Activated CD8-positive, alpha-beta memory T cell treated with anti-CD3 and anti-CD28 coated beads for 1 hour (primary cell): Measurements from ENCODE around the gene TMEM198.

Experiments used
- DNase-seq, 2 donors: peaks; one replicate each; pipeline ENCODE4 v3.0.0-alpha.2; 2020; ENCODE audit warnings: low read depth in 1 of 2; ENCODE audit errors: extremely low read depth in 1 of 2

TMEM198 gene

DNA sequence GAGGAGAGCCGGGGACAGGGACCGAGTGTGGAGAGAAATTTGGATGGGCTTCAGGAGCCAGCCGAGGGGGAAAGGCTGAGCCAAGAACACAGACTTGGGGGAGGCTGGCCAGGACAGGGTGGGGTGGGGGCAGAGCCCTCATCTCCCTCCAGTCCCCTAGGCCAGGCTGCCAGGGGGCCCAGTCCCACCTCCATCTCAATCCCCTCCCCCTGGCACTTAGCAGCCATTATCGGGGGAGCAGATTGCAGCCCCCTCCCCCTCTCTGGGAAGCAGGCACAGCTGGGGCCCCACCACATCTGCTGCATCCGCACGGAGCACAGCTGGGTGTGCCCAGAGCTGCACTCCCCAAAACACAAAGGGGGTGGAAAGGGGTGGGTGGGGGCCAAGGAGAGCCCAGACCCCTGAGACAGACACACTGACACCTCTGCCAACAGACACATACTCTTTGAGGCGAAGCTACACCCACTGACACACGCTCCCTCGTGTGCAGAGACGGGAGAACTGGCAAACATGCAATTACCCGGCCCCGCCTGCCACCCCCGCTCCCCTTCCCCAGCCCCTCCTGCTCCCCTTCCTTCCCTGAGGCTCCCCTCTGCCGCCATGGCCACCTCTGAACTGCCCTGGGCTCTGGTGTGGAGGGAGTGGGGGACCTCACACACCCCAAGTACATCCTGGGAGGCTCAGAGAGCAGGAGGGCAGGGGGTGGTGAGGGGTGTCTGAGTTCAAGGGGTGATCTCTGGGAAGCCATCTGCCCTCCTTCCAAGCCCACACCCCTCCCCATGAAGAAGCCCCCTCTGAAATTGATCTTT is 34.7 kb upstream of the TMEM198 start:
- no peak for DNase-seq

DNA sequence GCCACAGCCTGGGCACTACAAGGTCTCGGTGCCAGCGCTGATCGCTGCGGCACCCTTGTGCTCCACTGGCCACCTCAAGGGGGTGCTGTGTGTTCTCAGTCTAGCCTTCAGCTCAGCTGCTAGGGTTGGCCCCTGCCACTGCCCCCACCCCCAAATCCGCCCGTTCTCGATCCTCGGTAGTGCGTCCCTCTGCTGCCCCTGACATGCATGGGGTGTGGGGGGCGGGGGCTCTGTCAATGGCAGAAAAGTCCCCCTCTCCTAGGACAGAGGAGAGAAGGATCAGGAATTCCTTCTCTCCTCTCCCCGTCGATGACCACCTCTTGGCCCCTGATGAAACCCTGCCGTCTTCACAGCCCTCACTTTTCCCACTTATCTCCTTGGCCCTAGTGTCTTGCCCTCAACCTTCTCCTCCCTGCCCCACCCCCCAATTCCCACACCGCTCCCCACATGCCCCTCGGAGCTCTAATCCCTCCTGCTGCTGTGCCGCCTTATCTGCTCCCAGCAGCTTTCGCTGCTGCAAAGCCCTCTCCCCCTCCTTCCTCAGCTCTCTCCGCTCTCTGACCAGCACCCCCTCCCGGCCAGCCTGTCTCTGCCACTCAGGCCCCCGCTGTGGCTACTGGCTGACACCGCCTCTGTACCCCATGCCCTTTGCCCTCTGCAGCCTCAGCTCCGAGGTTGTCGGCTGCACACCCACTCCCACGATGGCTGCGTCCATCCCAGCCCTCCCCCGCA is 33.9 kb upstream of the TMEM198 start:
- peak in 1 of 2 donors; percentile 38 for DNase-seq

DNA sequence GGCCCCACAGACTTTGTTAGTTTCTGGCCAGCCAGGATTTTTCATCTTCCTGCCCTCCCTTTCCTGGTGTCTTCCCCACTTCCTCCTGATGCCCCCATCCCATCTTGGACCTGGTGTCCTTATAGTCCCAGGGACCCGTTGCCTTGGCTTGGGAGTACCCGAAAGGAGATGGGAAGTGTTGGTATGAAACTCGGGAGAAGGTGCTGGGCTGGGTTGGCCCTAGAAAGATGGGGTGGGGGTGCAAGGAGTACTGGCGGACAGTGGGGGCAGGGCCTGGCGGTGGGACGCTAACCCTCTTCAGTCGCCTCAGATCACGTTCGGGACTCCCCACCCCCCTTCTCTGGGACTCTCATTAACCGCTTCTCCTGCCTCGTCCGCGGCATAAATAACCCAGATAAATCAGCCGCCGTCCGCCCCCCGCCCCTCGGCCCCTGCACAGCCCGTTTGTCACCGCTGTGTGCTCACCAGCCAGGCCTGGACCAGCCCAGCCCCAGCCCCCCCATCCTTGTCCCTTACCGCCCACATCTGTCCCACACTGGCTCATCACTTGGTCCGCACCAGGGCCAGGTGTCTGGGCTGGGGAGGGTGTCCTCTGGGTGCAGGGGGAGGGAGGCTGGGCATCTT is 33.2 kb upstream of the TMEM198 start:
- no peak for DNase-seq

DNA sequence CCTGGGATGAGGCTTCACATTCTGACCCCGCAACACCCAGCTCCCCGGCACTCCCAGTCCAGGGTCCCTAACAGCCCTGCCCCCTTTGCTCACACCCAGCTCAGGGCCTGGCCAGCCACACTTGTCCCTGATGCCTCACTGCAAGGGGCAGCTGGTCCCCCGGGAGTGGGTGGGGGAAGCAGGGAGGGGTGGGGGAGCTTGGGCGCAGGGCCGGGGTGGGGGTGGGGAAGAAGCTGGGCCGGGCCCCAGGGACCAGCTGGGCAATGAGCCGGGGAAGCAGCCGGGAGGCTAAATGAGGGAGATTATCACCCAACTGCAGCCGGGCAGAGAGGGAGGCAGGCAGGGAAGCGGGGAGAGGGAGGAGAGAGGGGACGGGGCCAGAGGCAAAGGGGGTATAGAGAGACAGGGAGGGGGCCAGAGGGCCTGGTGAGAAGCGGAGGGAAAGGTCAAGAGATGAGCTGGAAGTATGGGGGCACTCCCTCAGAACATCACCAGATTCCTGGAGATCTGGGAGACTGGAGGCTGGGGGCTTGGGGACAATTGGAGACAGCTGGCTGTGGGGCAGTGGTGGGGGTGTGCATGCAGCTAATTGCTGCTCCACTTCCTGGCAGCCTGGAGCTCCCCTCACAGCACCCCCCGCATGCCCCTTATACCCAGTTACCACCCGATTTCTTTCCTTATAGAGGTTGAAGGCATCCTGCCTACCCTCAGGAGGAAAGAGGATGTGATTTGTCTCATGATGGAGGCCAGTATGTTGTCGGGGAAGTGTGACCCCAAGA is 32.1 kb upstream of the TMEM198 start:
- no peak for DNase-seq

DNA sequence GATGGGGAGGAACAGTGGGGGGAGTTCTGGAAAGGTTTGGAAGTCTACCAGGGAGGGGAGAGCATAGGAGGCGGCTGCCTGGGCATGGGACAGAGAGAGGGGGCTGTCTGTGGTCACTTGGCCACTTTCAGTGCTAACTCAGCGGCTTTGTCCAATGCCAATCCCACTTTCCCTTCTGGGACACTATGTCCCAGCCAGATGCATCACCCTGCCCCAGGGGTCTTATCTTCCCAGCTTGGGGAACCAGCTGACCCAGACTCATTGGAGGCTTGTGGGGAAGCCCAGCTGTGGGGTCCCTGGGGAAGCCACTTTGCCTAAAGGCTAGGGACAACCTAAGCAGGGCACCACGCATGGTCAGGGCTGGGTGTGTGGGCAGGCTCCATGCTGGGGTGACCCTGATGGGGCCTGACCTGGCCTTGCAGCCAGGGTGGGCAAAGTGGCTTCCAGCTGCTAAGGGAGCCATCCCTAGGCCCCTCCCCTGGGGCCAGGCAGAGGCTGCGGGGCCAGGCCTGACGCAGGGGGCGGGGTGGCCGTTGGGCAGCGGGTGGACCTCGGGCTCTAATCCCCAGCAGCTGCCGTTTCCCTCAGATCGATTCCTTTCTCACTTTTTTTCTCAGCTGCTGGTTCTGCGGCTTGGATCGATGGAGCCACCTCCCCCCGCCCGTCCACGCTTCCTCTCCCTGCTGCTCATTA is 31.2 kb upstream of the TMEM198 start:
- no peak for DNase-seq

DNA sequence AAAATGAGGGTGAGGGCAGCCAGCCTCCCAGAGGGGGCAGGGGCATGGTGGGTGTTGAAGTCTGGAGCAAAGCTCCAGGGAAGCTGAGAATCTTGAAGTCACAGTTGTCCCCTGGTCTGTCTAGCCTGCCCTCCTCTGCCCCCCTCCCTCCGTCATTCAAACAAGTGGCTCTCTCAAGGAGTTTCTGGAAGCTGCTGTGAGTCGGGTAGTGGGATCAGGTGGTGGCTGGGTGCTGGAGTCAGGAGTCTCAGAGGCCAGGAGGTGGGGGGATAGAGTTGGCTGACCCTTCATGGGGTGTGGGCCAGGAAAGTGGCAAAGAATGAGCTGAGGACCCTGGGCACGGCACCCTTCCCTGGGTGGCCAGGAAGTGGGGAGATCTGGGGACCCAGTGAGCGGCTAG is 30.0 kb upstream of the TMEM198 start:
- no peak for DNase-seq

DNA sequence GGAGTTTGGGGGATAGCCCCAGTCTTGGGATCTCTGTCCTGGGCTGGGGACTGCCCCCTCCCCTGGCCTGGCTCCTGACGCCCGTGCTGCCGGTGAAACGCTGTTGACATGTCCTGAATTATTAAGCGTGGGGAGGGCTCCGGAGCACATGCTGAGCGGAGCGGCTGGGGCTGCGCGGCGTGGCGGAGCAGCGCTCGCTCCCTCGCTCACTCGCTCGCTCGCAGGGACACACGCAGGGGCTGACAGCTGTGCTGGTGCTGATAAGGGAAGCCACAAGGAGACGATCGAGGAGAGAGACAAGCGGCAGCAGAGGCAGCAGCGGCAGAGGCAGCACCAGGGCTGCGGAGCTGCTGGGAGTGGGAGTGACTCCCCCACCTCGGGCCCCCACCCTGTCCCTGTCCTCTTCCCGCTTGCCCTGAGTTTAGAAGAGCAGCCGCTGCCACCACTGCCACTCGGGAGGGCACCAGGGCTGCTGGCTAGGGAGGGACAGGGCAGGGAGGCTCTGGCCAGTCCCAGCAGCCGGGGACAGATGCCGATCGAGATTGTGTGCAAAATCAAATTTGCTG is 29.5 kb upstream of the TMEM198 start, which contains the start of gene ASIC4:
ASIC4 (plus strand) TSS at position 287 of the 566 bp plus-strand sequence; CDS start at position 530, 243 bp downstream.
- DNase-seq: no peak

DNA sequence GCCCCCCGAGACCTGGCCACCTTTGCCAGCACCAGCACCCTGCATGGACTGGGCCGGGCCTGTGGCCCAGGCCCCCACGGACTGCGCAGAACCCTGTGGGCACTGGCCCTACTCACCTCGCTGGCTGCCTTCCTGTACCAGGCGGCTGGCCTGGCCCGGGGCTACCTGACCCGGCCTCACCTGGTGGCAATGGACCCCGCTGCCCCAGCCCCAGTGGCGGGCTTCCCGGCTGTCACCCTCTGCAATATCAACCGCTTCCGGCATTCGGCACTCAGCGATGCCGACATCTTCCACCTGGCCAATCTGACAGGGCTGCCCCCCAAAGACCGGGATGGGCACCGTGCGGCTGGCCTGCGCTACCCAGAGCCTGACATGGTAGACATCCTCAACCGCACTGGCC is 29.0 kb upstream of the TMEM198 start:
- DNase-seq: no peak

DNA sequence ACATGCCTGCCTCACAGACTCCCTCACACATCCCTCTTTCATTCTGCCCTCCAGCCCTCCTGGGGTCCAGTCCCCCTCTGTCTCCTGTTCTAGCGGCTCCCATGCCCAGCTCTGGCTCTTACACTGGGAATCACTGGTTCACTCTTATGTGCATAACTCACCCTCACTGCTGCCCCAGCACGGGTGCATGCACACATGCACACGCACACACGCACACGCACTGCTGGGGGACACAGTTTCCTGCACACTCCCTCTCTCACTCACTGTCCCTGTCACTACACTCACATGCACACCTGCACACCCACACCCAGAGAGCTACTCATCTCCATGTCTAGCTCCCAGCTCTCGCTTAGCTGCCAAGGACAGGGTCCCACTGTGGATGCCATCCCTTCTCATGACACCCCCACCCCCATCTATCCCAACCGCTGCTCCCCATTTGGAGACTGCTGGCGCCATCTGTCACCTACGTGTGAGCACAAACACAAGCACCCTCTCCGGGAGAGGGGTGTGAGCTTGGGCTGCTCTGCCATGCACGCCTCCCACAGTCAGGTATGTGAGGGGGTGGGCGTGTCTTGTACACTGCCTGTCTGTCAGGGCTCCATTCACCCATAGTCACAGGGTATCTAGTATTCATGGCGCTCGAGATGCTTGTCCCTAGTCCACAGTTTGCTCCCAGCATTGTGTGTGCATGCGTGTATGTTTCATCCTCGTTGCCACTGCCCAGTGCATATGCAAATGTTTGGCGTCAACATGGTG is 27.8 kb upstream of the TMEM198 start:
- DNase-seq: no peak

DNA sequence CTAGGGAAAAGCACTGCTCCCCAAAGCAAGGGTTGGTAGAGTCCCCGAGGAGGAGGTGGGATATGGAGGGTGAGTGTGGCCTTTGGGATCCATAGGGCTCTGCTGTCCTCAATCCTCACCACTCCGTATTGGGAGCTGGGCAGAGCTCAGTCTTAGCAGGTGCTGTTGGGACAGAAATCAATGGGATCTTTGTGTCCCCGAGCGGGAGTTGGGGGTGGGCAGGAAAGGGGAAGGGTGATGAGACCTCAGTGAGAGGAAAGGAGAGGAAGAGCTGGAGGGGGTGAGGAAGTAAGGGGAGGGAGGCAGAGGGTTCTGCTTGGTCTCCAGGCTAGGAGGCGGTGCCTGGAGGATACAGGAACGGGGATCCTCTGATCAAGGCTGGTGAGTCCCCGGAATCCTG is 26.9 kb upstream of the TMEM198 start:
- DNase-seq: no peak

DNA sequence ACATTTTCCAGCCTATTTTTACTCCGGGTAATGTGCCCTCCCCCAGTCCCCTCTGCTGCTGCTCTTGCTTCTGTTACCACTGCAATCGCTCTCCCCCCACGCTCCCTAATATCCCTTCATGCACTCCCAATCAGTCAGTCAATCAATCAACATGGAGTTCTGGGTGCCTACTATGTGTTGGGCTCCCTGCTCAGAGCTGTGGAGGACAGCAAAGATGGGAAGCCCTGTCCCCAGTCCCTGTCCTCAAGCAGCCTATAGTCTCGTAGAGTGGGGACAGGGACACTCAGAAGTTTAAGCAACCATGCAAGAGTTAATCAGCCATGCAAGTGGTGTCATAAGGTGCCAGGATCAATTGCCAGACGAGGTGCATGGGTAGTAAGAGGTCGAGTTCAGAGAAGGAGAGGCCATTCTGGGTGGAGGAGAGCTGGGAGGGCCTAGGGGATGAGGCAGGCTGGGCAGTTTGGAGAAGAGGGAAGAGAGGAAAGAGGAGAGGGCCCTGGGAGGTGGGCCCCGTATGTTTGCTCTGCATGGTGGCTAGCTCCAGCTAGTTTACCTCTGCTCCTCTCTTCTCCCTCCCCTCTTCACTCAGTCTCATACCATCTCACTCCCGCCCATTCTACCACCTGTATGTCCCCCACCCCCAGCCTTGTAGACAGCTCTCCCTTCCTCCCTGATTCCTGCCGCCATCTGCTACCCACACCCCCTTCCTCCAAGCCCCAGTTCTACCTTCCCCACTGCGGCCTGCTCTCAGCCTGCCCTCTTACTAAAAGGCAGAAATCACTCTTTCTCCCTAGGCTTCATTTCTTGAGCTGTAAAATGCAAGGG is 25.7 kb upstream of the TMEM198 start:
- no peak for DNase-seq

DNA sequence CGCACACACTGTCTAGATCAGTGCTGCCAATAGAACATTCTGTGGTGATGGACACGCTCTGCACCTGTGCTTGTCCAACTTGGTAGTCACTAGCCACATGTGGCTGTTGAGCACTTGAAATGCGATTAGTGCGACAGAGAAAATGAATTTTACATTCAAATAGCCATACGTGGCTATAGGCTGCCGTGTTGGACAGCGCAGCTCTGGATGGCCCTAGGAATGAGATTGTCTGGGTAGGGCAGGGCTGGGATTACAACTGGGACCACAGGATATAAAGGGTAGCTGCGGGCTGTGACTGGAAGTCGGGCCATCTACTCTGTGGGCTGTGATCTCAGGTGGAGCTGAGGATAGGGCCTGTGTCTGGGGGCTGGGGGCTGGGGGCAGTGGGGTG is 24.3 kb upstream of the TMEM198 start:
- no peak for DNase-seq

DNA sequence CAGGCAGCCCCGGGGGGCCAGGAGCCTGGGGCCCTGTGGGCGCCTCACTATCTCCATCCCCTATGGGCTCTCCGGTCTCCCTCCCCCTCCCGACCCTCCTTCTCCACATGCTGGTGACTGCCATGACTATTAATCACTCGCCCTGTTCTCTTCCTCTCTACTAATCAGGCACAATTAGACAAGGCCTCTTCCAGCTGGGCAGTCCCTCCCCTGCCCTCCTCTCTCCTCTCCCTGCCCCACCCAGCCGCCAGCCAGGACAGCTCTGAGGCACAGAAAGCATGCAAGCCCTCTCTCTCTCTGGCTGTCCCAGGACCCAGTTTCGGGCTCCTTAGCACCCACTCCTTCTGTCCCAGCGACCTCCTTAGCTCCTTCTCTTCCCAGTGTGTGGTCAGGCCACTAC is 23.7 kb upstream of the TMEM198 start:
- no peak for DNase-seq

DNA sequence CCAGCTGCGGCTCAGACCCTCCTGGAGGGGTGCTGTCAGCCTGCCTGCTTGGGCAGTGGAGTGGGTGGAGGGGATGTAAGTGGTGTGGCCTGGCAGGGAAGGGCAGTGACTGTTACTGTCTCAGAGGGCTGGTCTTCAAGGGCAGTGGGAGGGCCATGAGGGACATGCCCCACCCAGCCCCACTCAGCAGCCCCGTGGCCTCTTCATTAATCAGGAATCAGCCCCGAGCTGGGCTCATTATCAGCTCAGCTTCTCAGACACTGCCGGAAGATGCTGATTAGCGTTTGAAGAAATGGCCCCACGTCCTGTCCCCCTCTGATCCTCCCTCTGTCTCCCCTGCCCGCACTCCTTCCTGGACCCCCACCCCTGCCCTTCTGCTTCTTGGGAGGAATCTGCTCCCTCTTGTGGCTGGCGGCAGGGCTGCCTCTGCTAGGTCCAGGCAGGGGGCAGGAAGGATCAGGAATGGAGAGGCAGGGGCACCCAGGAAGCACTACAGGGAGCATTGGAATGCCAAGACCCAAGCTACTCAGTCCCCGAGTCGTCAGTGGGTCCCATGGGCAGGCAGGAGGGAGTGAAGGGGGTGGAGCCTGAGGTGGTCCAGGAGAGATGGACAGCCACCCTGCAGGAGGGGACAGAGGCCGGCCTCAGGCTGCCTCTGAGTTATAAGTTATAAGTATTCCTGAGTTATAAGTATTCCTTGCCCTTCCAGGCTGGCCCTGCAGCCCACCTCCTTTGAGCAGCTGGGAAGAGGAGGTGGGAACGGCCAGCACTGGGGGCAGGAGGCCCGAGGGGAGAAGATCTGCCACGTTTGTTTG is 22.6 kb upstream of the TMEM198 start:
- no peak for DNase-seq

DNA sequence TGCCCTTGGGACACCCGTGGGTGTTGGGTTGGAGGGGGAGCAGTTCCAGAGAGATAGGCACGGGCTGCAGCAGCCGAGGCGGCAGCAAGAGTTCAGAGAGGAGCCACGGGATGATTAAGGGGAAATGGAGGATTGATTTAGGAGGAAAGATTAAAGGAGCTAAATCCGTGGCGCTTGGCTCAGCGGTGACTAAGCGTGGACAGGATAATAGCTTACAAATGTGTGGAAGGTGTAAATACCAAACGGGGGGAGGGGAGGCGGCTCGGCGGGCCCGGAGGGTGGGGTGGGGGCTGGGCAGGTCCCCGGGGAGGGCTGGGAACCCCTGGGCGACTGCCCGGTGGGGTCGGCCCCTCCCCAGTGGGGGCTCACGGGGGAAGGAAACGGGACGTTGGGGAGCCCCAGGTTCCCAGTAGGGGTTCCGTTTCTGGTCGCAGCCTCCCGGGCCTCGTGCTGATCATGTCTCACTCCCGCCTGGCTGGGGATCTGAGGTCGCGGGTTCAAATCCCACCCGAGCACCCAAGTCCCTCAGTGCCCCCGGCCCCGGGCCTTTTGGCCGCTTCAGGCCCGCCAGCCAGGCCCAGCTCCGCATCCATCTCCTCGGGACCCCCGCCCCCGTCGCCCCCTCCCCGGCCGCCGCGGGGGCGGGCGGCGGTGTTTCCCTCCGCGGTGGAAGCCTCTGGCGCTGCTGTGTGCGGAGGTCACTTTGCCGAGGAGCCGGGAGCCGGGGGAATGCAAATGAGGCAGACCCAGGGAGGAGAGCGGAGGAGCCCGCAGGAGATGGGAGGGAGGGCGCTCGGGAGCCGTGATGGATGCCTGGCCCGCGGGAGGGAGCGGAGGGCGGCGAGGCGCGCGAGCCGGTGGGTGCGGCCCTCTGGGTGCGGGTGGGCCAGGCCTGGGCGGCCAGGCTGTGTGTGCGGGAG is 21.5 kb upstream of the TMEM198 start:
- DNase-seq: no peak

DNA sequence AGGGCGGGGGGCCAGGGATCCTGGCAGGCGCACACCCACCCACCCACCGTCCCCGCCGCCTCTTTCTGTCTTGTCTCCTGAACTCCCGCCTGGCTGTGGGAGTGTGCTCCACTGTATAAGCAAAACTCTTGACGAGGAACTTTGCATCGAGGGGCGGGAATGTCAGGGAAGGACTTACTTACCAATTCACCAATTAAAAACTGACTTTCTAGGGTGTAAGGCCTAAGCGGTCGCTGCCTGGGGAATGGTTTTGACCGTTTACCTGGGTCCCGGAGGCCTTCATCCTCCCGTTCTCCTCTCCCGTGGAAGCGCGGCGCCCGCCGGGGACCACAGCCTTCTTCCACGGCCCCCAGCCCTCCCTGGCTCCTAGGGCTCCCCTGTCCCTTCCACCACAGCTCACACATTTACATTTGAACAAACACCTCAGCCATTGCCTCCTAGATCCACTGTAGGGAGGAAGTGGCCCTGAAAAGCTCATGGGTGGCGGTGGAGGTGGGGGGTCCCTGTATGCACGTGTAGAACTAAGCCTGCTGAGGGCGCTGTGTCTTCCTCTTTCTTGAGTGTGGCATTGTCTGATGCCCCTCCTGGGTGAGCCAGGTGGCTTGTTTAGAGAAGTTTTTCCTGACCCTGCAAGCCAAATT is 20.7 kb upstream of the TMEM198 start:
- DNase-seq: no peak
